ENCODE data around the gene SHISA4. TPM values are rescaled to one million over a fixed set of nuclear protein-coding genes. Genes with fewer than 3 reads are reported as not detected.

The SHISA4 gene
- total and polyA plus RNA-seq, 2 donors (not counting 3 experiments of a cell fraction or from before 2014, with no cell fraction given) = 25.6 to 78.2 TPM

- no peak overlapping the region for H3K4me3 ChIP-seq (replicated peaks in 1 of 3; ENCODE audit: insufficient read depth in 1 of 3, low read depth in 1 of 3, low read length in 3 of 3)
- ChIA-PET CTCF (interaction anchor here (1.0 kb wide), 1 partner anchor 13 kb away, joined by 3 read pairs; the partner anchor contains the start of gene LMOD1), POLR2A (no interaction called here)
- intact Hi-C loops (cut with micrococcal nuclease) = loop anchor here (2.0 kb wide), 1 partner anchor 13 kb away; the partner anchor contains the start of gene LMOD1
- no peaks in the 10 kb centered on the region for H3K79me2 ChIP-seq (ENCODE audit: control insufficient read depth, insufficient read depth, low read length)
- no peak overlapping the region for H3K27ac ChIP-seq (ENCODE audit: insufficient read depth, low read depth, low read length)
- dilution Hi-C loops (cut with MboI; ENCODE audit: extremely low pct_ligation_motif_present, low sequenced_read_pairs) = no loop called here
- FAIRE-seq (no peak), DNase-seq (ENCODE audit: low read depth, low spot score) (no peak)
- H3K36me3 ChIP-seq (ENCODE audit: control insufficient read depth in 2 of 2, extremely low read depth in 1 of 2, insufficient read depth in 2 of 2, low read length in 2 of 2) = no peaks in the 10 kb centered on the region
- H3K9me3 ChIP-seq (replicated peaks; ENCODE audit: control insufficient read depth, insufficient read depth, low read length) = no peaks in the 10 kb centered on the region
- H3K9ac ChIP-seq (replicated peaks; ENCODE audit: extremely low read depth, insufficient read depth, low read length) = no peak overlapping the region
- peaks cover 8 to 11% of the 10 kb centered on the region in 2 experiments for H3K27me3 ChIP-seq (ENCODE audit: control insufficient read depth in 2 of 2, insufficient read depth in 2 of 2, low read length in 2 of 2)
- no peaks in the 10 kb centered on the region for H3K4me1 ChIP-seq (ENCODE audit: control insufficient read depth, extremely low read depth, insufficient read depth, low read length)
- no peak for TF ChIP-seq FOS (IDR thresholded peaks at IDR 0.05; ENCODE audit: borderline replicate concordance, insufficient read depth, low read length)
- TF ChIP-seq, protein P1, sequence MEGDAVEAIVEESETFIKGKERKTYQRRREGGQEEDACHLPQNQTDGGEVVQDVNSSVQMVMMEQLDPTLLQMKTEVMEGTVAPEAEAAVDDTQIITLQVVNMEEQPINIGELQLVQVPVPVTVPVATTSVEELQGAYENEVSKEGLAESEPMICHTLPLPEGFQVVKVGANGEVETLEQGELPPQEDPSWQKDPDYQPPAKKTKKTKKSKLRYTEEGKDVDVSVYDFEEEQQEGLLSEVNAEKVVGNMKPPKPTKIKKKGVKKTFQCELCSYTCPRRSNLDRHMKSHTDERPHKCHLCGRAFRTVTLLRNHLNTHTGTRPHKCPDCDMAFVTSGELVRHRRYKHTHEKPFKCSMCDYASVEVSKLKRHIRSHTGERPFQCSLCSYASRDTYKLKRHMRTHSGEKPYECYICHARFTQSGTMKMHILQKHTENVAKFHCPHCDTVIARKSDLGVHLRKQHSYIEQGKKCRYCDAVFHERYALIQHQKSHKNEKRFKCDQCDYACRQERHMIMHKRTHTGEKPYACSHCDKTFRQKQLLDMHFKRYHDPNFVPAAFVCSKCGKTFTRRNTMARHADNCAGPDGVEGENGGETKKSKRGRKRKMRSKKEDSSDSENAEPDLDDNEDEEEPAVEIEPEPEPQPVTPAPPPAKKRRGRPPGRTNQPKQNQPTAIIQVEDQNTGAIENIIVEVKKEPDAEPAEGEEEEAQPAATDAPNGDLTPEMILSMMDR (IDR thresholded peaks at IDR 0.05; ENCODE audit: extremely low read depth in 1 of 2, insufficient read depth in 1 of 2, low read depth in 1 of 2, low read length in 2 of 2) = no peak
- TF ChIP-seq MYC (IDR thresholded peaks at IDR 0.05; ENCODE audit: low read depth, low read length) = no peak
- TF ChIP-seq EZH2 (IDR thresholded peaks at IDR 0.05; ENCODE audit: borderline replicate concordance, low read depth, low read length, severe bottlenecking) = no peak
- TF ChIP-seq, protein P2, sequence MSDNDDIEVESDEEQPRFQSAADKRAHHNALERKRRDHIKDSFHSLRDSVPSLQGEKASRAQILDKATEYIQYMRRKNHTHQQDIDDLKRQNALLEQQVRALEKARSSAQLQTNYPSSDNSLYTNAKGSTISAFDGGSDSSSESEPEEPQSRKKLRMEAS (IDR thresholded peaks at IDR 0.05; ENCODE audit: insufficient read depth, insufficient read length) = no peak
- no peaks in the 10 kb centered on the region for H3K9me1 ChIP-seq (replicated peaks; ENCODE audit: control insufficient read depth, extremely low read depth, insufficient read depth, low read length)
- no peak overlapping the region for H2AFZ ChIP-seq (ENCODE audit: low read depth, low read length)
- H3K4me2 ChIP-seq (ENCODE audit: insufficient read depth, low read length) = no peak overlapping the region
- BruUV-seq (replicated peaks) = no TSS peak
- H4K20me1 ChIP-seq (replicated peaks; ENCODE audit: control insufficient read depth, extremely low read depth, insufficient read depth, low read length) = no peaks in the 10 kb centered on the region
These were observed 45.2 kb downstream of the SHISA4 start for GRCh38 chr1:201933840-201934430.
